Muscle of leg (tissue), 11 donors: ENCODE data around the gene USP46. TPM values are rescaled to one million over a fixed set of nuclear protein-coding genes. Genes with fewer than 3 reads are reported as not detected.
A peak's percentile ranks its signal among the peaks of the same experiment; 100 is the strongest.

ENCODE experiments used
- DNase-seq: peaks from one replicate; pipeline ENCODE4 v3.0.0; 2013
- H3K27ac ChIP-seq: one replicate; pipeline ENCODE4 v1.5.1; 2013; ENCODE audit warnings: mild to moderate bottlenecking, low read length, control low read depth
- H3K27me3 ChIP-seq: one replicate; pipeline ENCODE4 v1.6.1; 2013; ENCODE audit warnings: low read length; ENCODE audit not compliant: control insufficient read depth, insufficient read depth
- H3K36me3 ChIP-seq: one replicate; pipeline ENCODE4 v1.6.1; 2013; ENCODE audit warnings: low read length; ENCODE audit not compliant: control insufficient read depth, insufficient read depth
- H3K4me1 ChIP-seq: one replicate; pipeline ENCODE4 v1.6.1; 2013; ENCODE audit warnings: low read length; ENCODE audit not compliant: control insufficient read depth, insufficient read depth
- H3K4me3 ChIP-seq: one replicate; pipeline ENCODE4 v1.5.1; 2013; ENCODE audit warnings: low read length, control low read depth
- H3K9me3 ChIP-seq: replicated peaks from 2 replicates; pipeline ENCODE4 v1.6.1; 2013; ENCODE audit warnings: low read depth, low read length; ENCODE audit not compliant: control insufficient read depth
- WGBS: methylation state at CpG from one replicate; pipeline ENCODE4 v1.1.5; 2013; ENCODE audit warnings: missing lambda C conversion rate; ENCODE audit not compliant: insufficient coverage; 5-methylcytosine and 5-hydroxymethylcytosine counted together
- polyA plus RNA-seq, 8 donors: library from polyadenylated mRNA; unstranded; fragments of 120-200 nt; gene quantifications; one replicate each; pipeline versions ENCODE4 v1.2.1 to v1.2.3, GENCODE V29; 2013; ENCODE audit warnings: inconsistent platforms in 1 of 8, low replicate concordance in 1 of 8; ENCODE audit not compliant: insufficient read length in 8 of 8, insufficient read depth in 1 of 8
- total RNA-seq: library from RNA; stranded (reverse); fragments of 120-200 nt; gene quantifications from one replicate; pipeline ENCODE4 v1.2.4, GENCODE V29; 2013

The USP46 gene
- total and polyA plus RNA-seq, 9 donors: 19.5 to 27.3 (median 25.3) TPM

DNA sequence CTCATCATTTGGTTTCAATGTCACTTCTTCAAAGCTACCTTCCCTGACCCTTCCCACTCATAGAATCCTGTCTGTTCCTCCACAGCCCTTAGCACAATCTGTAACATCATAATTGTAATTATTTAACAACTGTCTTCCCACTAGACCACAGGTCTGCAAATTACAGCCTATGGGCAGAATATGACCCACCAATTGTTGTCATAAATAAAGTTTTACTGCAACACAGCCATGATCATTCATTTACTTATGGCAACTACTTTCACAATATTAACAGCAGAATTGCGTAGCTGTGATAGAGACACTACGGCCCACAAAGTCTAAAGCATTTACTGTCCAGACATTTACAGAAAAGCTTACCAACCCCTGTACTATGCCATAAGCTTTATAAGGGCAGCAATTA, 15.9 kb downstream of the USP46 start:
- Histone ChIP-seq H3K27me3 (no peaks in the 10 kb centered on the region), H3K9me3 (no peaks in the 10 kb centered on the region), H3K36me3 (no peaks in the 10 kb centered on the region), H3K4me3 (no peak overlapping the region), H3K27ac (no peak overlapping the region), H3K4me1 (peaks cover 10% of the 10 kb centered on the region)
- DNase-seq: no peak
- WGBS: 92% methylated on average over 2 of the region's 2 CpGs

GRCh38 chr4:52641854-52642563, 17.1 kb downstream of the USP46 start:
- no peaks in the 10 kb centered on the region for H3K27me3 ChIP-seq
- H3K27ac ChIP-seq: no peak overlapping the region
- no peaks in the 10 kb centered on the region for H3K9me3 ChIP-seq
- no peaks in the 10 kb centered on the region for H3K36me3 ChIP-seq
- no CpG with 5 or more reads among the region's 3 CpGs for WGBS
- no peak overlapping the region for H3K4me3 ChIP-seq
- H3K4me1 ChIP-seq: peaks cover 10% of the 10 kb centered on the region
- DNase-seq: no peak

DNA sequence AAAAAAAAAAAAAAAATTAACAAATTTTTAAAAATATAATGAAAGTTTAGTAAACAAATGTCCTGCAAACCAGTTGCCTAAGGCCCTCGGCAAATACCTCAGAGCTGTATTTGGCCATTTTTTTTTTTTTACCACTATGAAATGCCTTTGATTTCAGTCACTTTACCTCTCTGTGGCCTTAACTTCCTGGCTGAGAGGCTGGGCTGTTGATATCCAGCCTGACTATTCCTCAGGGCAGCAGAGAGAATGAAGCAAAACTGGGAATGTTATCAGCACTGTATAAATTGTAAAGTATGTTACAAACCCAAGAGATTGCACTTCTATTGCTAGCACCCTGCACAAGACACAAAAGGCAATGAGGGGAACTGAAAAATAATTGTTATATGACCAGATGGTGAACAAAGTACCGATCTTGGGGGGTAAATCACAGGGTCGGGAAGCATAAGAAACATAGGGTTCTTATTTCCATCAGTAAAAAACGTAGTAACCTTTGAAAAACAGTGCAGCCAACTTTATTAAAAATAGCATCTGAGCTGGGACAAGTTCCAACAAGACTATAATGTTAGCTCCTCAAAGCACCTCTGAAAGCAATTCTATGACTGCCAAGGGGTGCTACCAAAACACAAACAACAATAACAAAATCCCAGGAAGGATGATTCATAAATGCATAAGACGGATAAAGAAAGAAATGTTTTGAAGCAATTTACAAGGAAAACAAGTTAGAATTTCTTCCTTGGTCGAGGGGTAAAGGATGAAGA, 18.1 kb downstream of the USP46 start:
- Histone ChIP-seq H3K9me3 (no peaks in the 10 kb centered on the region), H3K36me3 (no peaks in the 10 kb centered on the region), H3K27me3 (no peaks in the 10 kb centered on the region), H3K4me1 (peaks cover 10% of the 10 kb centered on the region), H3K27ac (peak overlapping the region; percentile 47), H3K4me3 (no peak overlapping the region)
- 22% methylated on average over 3 of the region's 6 CpGs for WGBS
- DNase-seq: peak; percentile 75

GRCh38 chr4:52638717-52639116, 20.4 kb downstream of the USP46 start:
- Histone ChIP-seq H3K36me3 (no peaks in the 10 kb centered on the region), H3K4me1 (peaks cover 7% of the 10 kb centered on the region), H3K27me3 (no peaks in the 10 kb centered on the region), H3K4me3 (no peak overlapping the region), H3K27ac (no peak overlapping the region), H3K9me3 (no peaks in the 10 kb centered on the region)
- WGBS: 100% methylated on average over 1 of the region's 4 CpGs
- no peak for DNase-seq

- Histone ChIP-seq H3K27me3 (no peaks in the 10 kb centered on the region), H3K27ac (no peak overlapping the region), H3K4me1 (peaks cover 5% of the 10 kb centered on the region), H3K36me3 (no peaks in the 10 kb centered on the region), H3K4me3 (no peak overlapping the region), H3K9me3 (no peaks in the 10 kb centered on the region)
- 75% methylated on average over 2 of the region's 2 CpGs for WGBS
- no peak for DNase-seq
Observed at GRCh38 chr4:52637116-52637515, 22.0 kb downstream of the USP46 start.

DNA sequence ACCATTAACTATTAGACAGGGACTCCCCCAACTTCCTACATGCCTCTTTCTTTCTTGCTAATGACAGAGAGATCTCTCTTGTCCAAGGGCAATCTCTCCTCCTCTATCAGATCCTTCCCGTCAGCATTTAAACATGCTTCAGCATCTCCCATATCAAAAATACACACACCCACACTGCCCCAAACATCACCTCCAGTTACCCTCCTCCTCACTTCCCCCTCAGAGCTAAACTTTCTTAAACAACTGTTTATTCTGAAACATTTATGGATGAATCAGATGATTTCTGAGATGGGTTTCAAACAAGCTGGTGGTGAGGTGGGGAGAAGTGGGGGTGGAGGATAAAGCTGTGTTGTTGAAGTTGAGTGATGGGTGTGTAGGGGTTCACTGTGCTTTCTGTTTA, 23.5 kb downstream of the USP46 start:
- Histone ChIP-seq H3K9me3 (no peaks in the 10 kb centered on the region), H3K27me3 (no peaks in the 10 kb centered on the region), H3K27ac (no peak overlapping the region), H3K36me3 (no peaks in the 10 kb centered on the region), H3K4me1 (no peaks in the 10 kb centered on the region), H3K4me3 (no peak overlapping the region)
- WGBS: 100% methylated on average over 1 of the region's 1 CpG
- DNase-seq: no peak

GRCh38 chr4:52635130-52635529, 24.0 kb downstream of the USP46 start:
- WGBS: 88% methylated on average over 4 of the region's 4 CpGs
- Histone ChIP-seq H3K27ac (no peak overlapping the region), H3K36me3 (no peaks in the 10 kb centered on the region), H3K4me3 (no peak overlapping the region), H3K27me3 (no peaks in the 10 kb centered on the region), H3K4me1 (no peaks in the 10 kb centered on the region), H3K9me3 (no peaks in the 10 kb centered on the region)
- DNase-seq: no peak

- no peaks in the 10 kb centered on the region for H3K27me3 ChIP-seq
- H3K4me1 ChIP-seq: no peaks in the 10 kb centered on the region
- no peaks in the 10 kb centered on the region for H3K9me3 ChIP-seq
- no peak for DNase-seq
- no peak overlapping the region for H3K4me3 ChIP-seq
- no peak overlapping the region for H3K27ac ChIP-seq
- 97% methylated on average over 6 of the region's 6 CpGs for WGBS
- no peaks in the 10 kb centered on the region for H3K36me3 ChIP-seq
Observed at GRCh38 chr4:52633846-52634245, 25.3 kb downstream of the USP46 start.

GRCh38 chr4:52628974-52629373, 30.1 kb downstream of the USP46 start:
- Histone ChIP-seq H3K36me3 (peaks cover 21% of the 10 kb centered on the region), H3K27ac (no peak overlapping the region), H3K9me3 (no peaks in the 10 kb centered on the region), H3K4me1 (peaks cover 2% of the 10 kb centered on the region), H3K4me3 (no peak overlapping the region), H3K27me3 (no peaks in the 10 kb centered on the region)
- DNase-seq: no peak
- WGBS: no CpG with 5 or more reads among the region's 2 CpGs

DNA sequence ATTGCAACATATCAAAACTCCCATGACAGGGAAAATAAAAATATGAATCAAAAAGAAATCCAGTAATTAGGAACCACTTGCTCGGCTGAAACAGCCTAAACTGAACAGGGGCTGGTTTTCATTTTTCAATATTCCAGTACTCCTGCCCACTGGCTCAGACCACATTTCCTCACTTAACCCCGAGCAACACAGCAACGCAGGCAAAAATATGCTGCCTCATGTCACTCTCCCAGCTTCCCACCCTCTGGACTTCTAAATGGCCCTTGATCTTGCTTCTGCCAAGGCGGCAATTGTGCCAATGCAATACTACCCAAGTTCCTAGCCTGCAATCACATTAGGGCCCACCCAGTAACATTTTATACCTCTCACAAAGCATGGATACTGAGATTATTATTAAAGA, 30.6 kb downstream of the USP46 start:
- no peak overlapping the region for H3K4me3 ChIP-seq
- H3K27ac ChIP-seq: no peak overlapping the region
- peak; percentile 11 for DNase-seq
- peaks cover 2% of the 10 kb centered on the region for H3K4me1 ChIP-seq
- WGBS: 65% methylated on average over 4 of the region's 4 CpGs
- peaks cover 21% of the 10 kb centered on the region for H3K36me3 ChIP-seq
- no peaks in the 10 kb centered on the region for H3K27me3 ChIP-seq
- H3K9me3 ChIP-seq: no peaks in the 10 kb centered on the region
